GM19193 (cell line): ENCODE results near the gene TLR2.

Experiments used
- POLR2A ChIP-seq: IDR thresholded peaks from 4 replicates; pipeline ENCODE4 v1.6.1; 2011; ENCODE audit not compliant: insufficient read depth, insufficient read length; ENCODE audit errors: extremely low read depth

The TLR2 gene

GRCh38 chr4:153704522-153704921 lies 20.4 kb downstream of the TLR2 start:
- no peak for TF ChIP-seq POLR2A

GRCh38 chr4:153705743-153706468 lies 21.8 kb downstream of the TLR2 start:
- TF ChIP-seq POLR2A, result no peak

GRCh38 chr4:153706519-153706918 lies 22.4 kb downstream of the TLR2 start:
- TF ChIP-seq POLR2A, result no peak

- TF ChIP-seq POLR2A, result no peak
Measured at GRCh38 chr4:153710681-153711080, 26.6 kb downstream of the TLR2 start.

- no peak for TF ChIP-seq POLR2A
Measured at GRCh38 chr4:153713866-153714646, 30.0 kb downstream of the TLR2 start.

GRCh38 chr4:153722036-153722435 lies 38.0 kb downstream of the TLR2 start:
- TF ChIP-seq POLR2A, result no peak

GRCh38 chr4:153724606-153725005 lies 40.5 kb downstream of the TLR2 start:
- TF ChIP-seq POLR2A, result no peak

- no peak for TF ChIP-seq POLR2A
Measured at GRCh38 chr4:153725136-153725830, 41.2 kb downstream of the TLR2 start.

GRCh38 chr4:153725831-153726154 lies 41.7 kb downstream of the TLR2 start:
- TF ChIP-seq POLR2A, result no peak

GRCh38 chr4:153728151-153728550 lies 44.1 kb downstream of the TLR2 start:
- no peak for TF ChIP-seq POLR2A

- TF ChIP-seq POLR2A, result no peak
Measured at GRCh38 chr4:153728660-153729059, 44.6 kb downstream of the TLR2 start.

- TF ChIP-seq POLR2A, result no peak
Measured at GRCh38 chr4:153729895-153730294, 45.8 kb downstream of the TLR2 start.

GRCh38 chr4:153731239-153731638 lies 47.2 kb downstream of the TLR2 start:
- TF ChIP-seq POLR2A, result no peak

- no peak for TF ChIP-seq POLR2A
Measured at GRCh38 chr4:153733751-153734448, 49.8 kb downstream of the TLR2 start.

GRCh38 chr4:153735906-153736461 lies 51.9 kb downstream of the TLR2 start:
- TF ChIP-seq POLR2A, result no peak
